Heart left ventricle (tissue), 13 donors: ENCODE results near the gene CCDC167.

Experiments used
- CTCF ChIP-seq, 12 donors: fragments of 200-600 bp; sonication (generic) in 4 of 12; IDR thresholded peaks; one replicate each; pipeline versions ENCODE4 v1.5.0 to v1.8.0; 2018 to 2022; ENCODE audit warnings: antibody characterized with exemption in 12 of 12, mild to moderate bottlenecking in 5 of 12
- POLR2A ChIP-seq, 2 donors: fragments of 450-650 bp; IDR thresholded peaks; one replicate each; pipeline ENCODE4 v1.6.1; 2017; ENCODE audit warnings: antibody characterized with exemption in 2 of 2, mild to moderate bottlenecking in 2 of 2, moderate library complexity in 2 of 2
- donor health status: ischemic (EF 13 %, LVEDD 7.1; RV severe dilation, severe dysfunction).
- donor health status: DM: no; HTN: yes; CAD: no.
- donor health status: DM: no; HTN: no; CAD: no.
- donor health status: ischemic (EF 25% LVEDD 6.9; RV normal size, moderate dysfunction).
- donor health status: ischemic (EF 25% LVEDD 5.7; RV mildly dilated, moderate dysfunction).
- donor health status: ischemic (EF 35%, LVEDD 5.7; RV mildly dilated, moderate dysfunction).
- donor health status: nonischemic (EF 11% LVEDD 7.7; RV severe dilation, severe dysfunction).
- donor health status: DM: yes; HTN: yes; CAD: no.
- donor health status: PGD.
- donor health status: ischemic (EF 29% LVEDD 5.4; RV normal size, mild dysfunction).
- donor health status: nonischemic (EF 23%, LVEDD 6.1; RV moderate dilation, normal function).

- TF ChIP-seq CTCF (IDR thresholded peaks at IDR 0.05) (no peak), POLR2A (IDR thresholded peaks at IDR 0.05) (no peak)
Observed at GRCh38 chr6:37530297-37530696, 30.6 kb upstream of the CCDC167 start.
